ENCODE data around the gene FIBCD1.

- TF ChIP-seq ZNF24 (IDR thresholded peaks at IDR 0.05) (no peak), POLR2H (tag; IDR thresholded peaks at IDR 0.05; ENCODE audit: low read depth) (no peak), NFIC (IDR thresholded peaks at IDR 0.05) (no peak), CREB1 (IDR thresholded peaks at IDR 0.05) (no peak), CREB1 (CRISPR knock-in tag; IDR thresholded peaks at IDR 0.05) (no peak), CHD4 (IDR thresholded peaks at IDR 0.05; ENCODE audit: insufficient read depth, insufficient replicate concordance, low read depth, low read length, poor library complexity, severe bottlenecking) (no peak), SMAD4 (CRISPR knock-in tag; conservative IDR thresholded peaks at IDR 0.05) (no peak), MAZ (CRISPR knock-in tag; conservative IDR thresholded peaks at IDR 0.05 in 1 of 2, IDR thresholded peaks at IDR 0.05 in 1 of 2) (no peak), POLR2G (IDR thresholded peaks at IDR 0.05; ENCODE audit: low read depth, low read length) (no peak), SETDB1 (IDR thresholded peaks at IDR 0.05; ENCODE audit: low read length) (no peak), MAFK (IDR thresholded peaks at IDR 0.05; ENCODE audit: low read length) (no peak), STAG1 (CRISPR knock-in tag; IDR thresholded peaks at IDR 0.05; ENCODE audit: borderline replicate concordance) (no peak), LARP7 (IDR thresholded peaks at IDR 0.05) (no peak), ATF3 (IDR thresholded peaks at IDR 0.05) (no peak), ATF3 (CRISPR knock-in tag; conservative IDR thresholded peaks at IDR 0.05) (no peak)
These were observed 80.9 kb downstream of the FIBCD1 start for GRCh38 chr9:130857864-130858738.

All from K562 (cell line).